Rectal smooth muscle tissue (tissue), 1 donor: ENCODE data around the gene FBXO3.
"Not testable (repeated sequence)": the region's sequence is repeated elsewhere in the genome, so short reads cannot be mapped to it uniquely, and the experiment has no call there.

Experiments used
- H3K27ac ChIP-seq: one replicate; pipeline ENCODE4 v1.7.0; 2013; ENCODE audit warnings: low read depth, low read length, inconsistent platforms
- H3K27me3 ChIP-seq: one replicate; pipeline ENCODE4 v1.7.0; 2013; ENCODE audit warnings: low read length; ENCODE audit not compliant: control insufficient read depth, insufficient read depth
- H3K36me3 ChIP-seq: one replicate; pipeline ENCODE4 v1.7.0; 2013; ENCODE audit warnings: low read length; ENCODE audit not compliant: control insufficient read depth, insufficient read depth
- H3K4me1 ChIP-seq: one replicate; pipeline ENCODE4 v1.7.0; 2013; ENCODE audit warnings: low read length; ENCODE audit not compliant: control insufficient read depth, insufficient read depth
- H3K4me3 ChIP-seq: one replicate; pipeline ENCODE4 v1.7.0; 2013; ENCODE audit warnings: low read length
- H3K9ac ChIP-seq: one replicate; pipeline ENCODE4 v1.7.0; 2013; ENCODE audit warnings: low read length

Gene FBXO3

GRCh38 chr11:33773987-33774735, at the start of gene FBXO3:
FBXO3 (minus strand) TSS chr11:33774520; CDS start chr11:33774497, 23 bp downstream.
- H3K4me1 ChIP-seq = peaks cover 6% of the 10 kb centered on the region
- no peaks in the 10 kb centered on the region for H3K27me3 ChIP-seq
- H3K27ac ChIP-seq = peak within 1 kb of the TSS; percentile 92
- H3K9ac ChIP-seq = peak within 1 kb of the TSS; percentile 73
- H3K4me3 ChIP-seq = peak within 1 kb of the TSS; percentile 89
- H3K36me3 ChIP-seq = peaks cover 3% of the 10 kb centered on the region

- not testable (repeated sequence) for H3K27me3 ChIP-seq, H3K36me3 ChIP-seq, H3K9ac ChIP-seq, H3K27ac ChIP-seq, H3K4me3 ChIP-seq, H3K4me1 ChIP-seq
Observed at GRCh38 chr11:33822981-33823380, 48.7 kb upstream of the FBXO3 start.

GRCh38 chr11:33819278-33820035, 45.1 kb upstream of the FBXO3 start:
- no peak overlapping the region for H3K27ac ChIP-seq
- no peaks in the 10 kb centered on the region for H3K4me1 ChIP-seq
- H3K9ac ChIP-seq = no peak overlapping the region
- H3K36me3 ChIP-seq = no peaks in the 10 kb centered on the region
- H3K4me3 ChIP-seq = no peak overlapping the region
- H3K27me3 ChIP-seq = no peaks in the 10 kb centered on the region

- Histone ChIP-seq H3K36me3 (no peaks in the 10 kb centered on the region), H3K4me3 (no peak overlapping the region)
Observed at GRCh38 chr11:33808228-33808828, 34.0 kb upstream of the FBXO3 start.

GRCh38 chr11:33804471-33804870, 30.2 kb upstream of the FBXO3 start:
- Histone ChIP-seq H3K27me3 (peaks cover 6% of the 10 kb centered on the region), H3K4me1 (no peaks in the 10 kb centered on the region), H3K9ac (no peak overlapping the region), H3K36me3 (no peaks in the 10 kb centered on the region), H3K4me3 (no peak overlapping the region), H3K27ac (no peak overlapping the region)

More at GRCh38 chr11:33808228-33808828, 34.0 kb upstream of the FBXO3 start:
- H3K9ac ChIP-seq = no peak overlapping the region
- no peak overlapping the region for H3K27ac ChIP-seq
- no peaks in the 10 kb centered on the region for H3K4me1 ChIP-seq
- H3K27me3 ChIP-seq = no peaks in the 10 kb centered on the region

GRCh38 chr11:33802194-33802950, 28.1 kb upstream of the FBXO3 start:
- Histone ChIP-seq H3K4me3 (peak overlapping the region; percentile 58), H3K36me3 (no peaks in the 10 kb centered on the region), H3K4me1 (no peaks in the 10 kb centered on the region), H3K27me3 (peaks cover 6% of the 10 kb centered on the region), H3K9ac (no peak overlapping the region), H3K27ac (no peak overlapping the region)

GRCh38 chr11:33801821-33802193, 27.5 kb upstream of the FBXO3 start:
- no peak overlapping the region for H3K9ac ChIP-seq
- H3K27ac ChIP-seq = no peak overlapping the region
- H3K36me3 ChIP-seq = no peaks in the 10 kb centered on the region
- no peaks in the 10 kb centered on the region for H3K4me1 ChIP-seq
- H3K27me3 ChIP-seq = peaks cover 6% of the 10 kb centered on the region
- peak overlapping the region; percentile 58 for H3K4me3 ChIP-seq

GRCh38 chr11:33797879-33798278, 23.6 kb upstream of the FBXO3 start:
- H3K27ac ChIP-seq = no peak overlapping the region
- peaks cover 6% of the 10 kb centered on the region for H3K27me3 ChIP-seq
- H3K36me3 ChIP-seq = no peaks in the 10 kb centered on the region

GRCh38 chr11:33790040-33790439, 15.7 kb upstream of the FBXO3 start:
- Histone ChIP-seq H3K27me3 (no peaks in the 10 kb centered on the region), H3K9ac (no peak overlapping the region), H3K4me3 (no peak overlapping the region), H3K4me1 (no peaks in the 10 kb centered on the region), H3K36me3 (no peaks in the 10 kb centered on the region), H3K27ac (no peak overlapping the region)

More at GRCh38 chr11:33797879-33798278, 23.6 kb upstream of the FBXO3 start:
- H3K9ac ChIP-seq = no peak overlapping the region
- no peaks in the 10 kb centered on the region for H3K4me1 ChIP-seq
- no peak overlapping the region for H3K4me3 ChIP-seq

GRCh38 chr11:33788095-33788494, 13.8 kb upstream of the FBXO3 start:
- not testable (repeated sequence) for H3K27ac ChIP-seq, H3K27me3 ChIP-seq, H3K4me1 ChIP-seq, H3K4me3 ChIP-seq, H3K36me3 ChIP-seq, H3K9ac ChIP-seq

GRCh38 chr11:33787076-33787475, 12.8 kb upstream of the FBXO3 start:
- no peak overlapping the region for H3K27ac ChIP-seq
- no peaks in the 10 kb centered on the region for H3K36me3 ChIP-seq
- no peak overlapping the region for H3K9ac ChIP-seq
- H3K27me3 ChIP-seq = no peaks in the 10 kb centered on the region
- no peaks in the 10 kb centered on the region for H3K4me1 ChIP-seq
- no peak overlapping the region for H3K4me3 ChIP-seq

- Histone ChIP-seq H3K4me1 (no peaks in the 10 kb centered on the region), H3K36me3 (no peaks in the 10 kb centered on the region), H3K9ac (no peak overlapping the region), H3K4me3 (no peak overlapping the region), H3K27me3 (no peaks in the 10 kb centered on the region), H3K27ac (no peak overlapping the region)
Observed at GRCh38 chr11:33785609-33786008, 11.3 kb upstream of the FBXO3 start.
